T-helper 2 cell treated with Interferon-gamma antibody and Interleukin-4, amounts not matched to agents 5 μg/mL and 100 μg/mL, for 36 hours (primary cell): Measurements from ENCODE around the gene RTP2.

Source experiments
- DNase-seq: peaks from one replicate; pipeline ENCODE4 v3.0.0; 2021; ENCODE audit warnings: low spot score
- H3K27ac Mint-ChIP-seq: one replicate; pipeline ENCODE4 v1.8.0; 2021; ENCODE audit warnings: mild to moderate bottlenecking, mixed read lengths
- H3K27me3 Mint-ChIP-seq: one replicate; pipeline ENCODE4 v1.8.0; 2021; ENCODE audit warnings: low read depth, mixed read lengths
- H3K36me3 Mint-ChIP-seq: one replicate; pipeline ENCODE4 v1.8.0; 2021; ENCODE audit warnings: low read depth, mixed read lengths
- H3K4me1 Mint-ChIP-seq: one replicate; pipeline ENCODE4 v1.8.0; 2021; ENCODE audit warnings: low read depth, mixed read lengths
- H3K4me3 Mint-ChIP-seq: one replicate; pipeline ENCODE4 v1.8.0; 2022; ENCODE audit warnings: mild to moderate bottlenecking, moderate library complexity, mixed read lengths
- H3K9me3 Mint-ChIP-seq: one replicate; pipeline ENCODE4 v1.8.0; 2021; ENCODE audit warnings: mixed read lengths

Gene RTP2

GRCh38 chr3:187713504-187713903, 11.1 kb upstream of the RTP2 start:
- H3K36me3 Mint-ChIP-seq: no peaks in the 10 kb centered on the region
- H3K9me3 Mint-ChIP-seq: no peaks in the 10 kb centered on the region
- no peak overlapping the region for H3K27ac Mint-ChIP-seq
- peak overlapping the region; percentile 9 for H3K4me3 Mint-ChIP-seq
- no peak for DNase-seq
- H3K4me1 Mint-ChIP-seq: peaks cover 12% of the 10 kb centered on the region
- H3K27me3 Mint-ChIP-seq: peaks cover 10% of the 10 kb centered on the region

GRCh38 chr3:187709155-187709554, 6.8 kb upstream of the RTP2 start:
- no peak for DNase-seq
- Mint-ChIP-seq H3K27ac (no peak overlapping the region), H3K27me3 (peaks cover 25% of the 10 kb centered on the region), H3K9me3 (no peaks in the 10 kb centered on the region), H3K36me3 (no peaks in the 10 kb centered on the region), H3K4me3 (no peak overlapping the region), H3K4me1 (peaks cover 6% of the 10 kb centered on the region)

GRCh38 chr3:187708696-187709095, 6.3 kb upstream of the RTP2 start:
- Mint-ChIP-seq H3K27me3 (peaks cover 25% of the 10 kb centered on the region), H3K4me3 (no peak overlapping the region), H3K27ac (no peak overlapping the region), H3K9me3 (no peaks in the 10 kb centered on the region), H3K4me1 (peaks cover 2% of the 10 kb centered on the region), H3K36me3 (no peaks in the 10 kb centered on the region)
- no peak for DNase-seq

- H3K4me1 Mint-ChIP-seq: no peaks in the 10 kb centered on the region
- no peaks in the 10 kb centered on the region for H3K9me3 Mint-ChIP-seq
- H3K27ac Mint-ChIP-seq: no peak overlapping the region
- H3K4me3 Mint-ChIP-seq: no peak overlapping the region
- no peak for DNase-seq
- H3K27me3 Mint-ChIP-seq: peaks cover 26% of the 10 kb centered on the region
- no peaks in the 10 kb centered on the region for H3K36me3 Mint-ChIP-seq
These were observed 4.6 kb upstream of the RTP2 start for GRCh38 chr3:187706971-187707370.

- no peaks in the 10 kb centered on the region for H3K4me1 Mint-ChIP-seq
- no peak for DNase-seq
- no peak overlapping the region for H3K27ac Mint-ChIP-seq
- peaks cover 33% of the 10 kb centered on the region for H3K27me3 Mint-ChIP-seq
- H3K36me3 Mint-ChIP-seq: no peaks in the 10 kb centered on the region
- no peaks in the 10 kb centered on the region for H3K9me3 Mint-ChIP-seq
- H3K4me3 Mint-ChIP-seq: no peak overlapping the region
These were observed 2.8 kb upstream of the RTP2 start for GRCh38 chr3:187705164-187705563.

GRCh38 chr3:187700249-187700648, 2.1 kb downstream of the RTP2 start:
- no peaks in the 10 kb centered on the region for H3K9me3 Mint-ChIP-seq

GRCh38 chr3:187698499-187699399, 3.6 kb downstream of the RTP2 start:
- peaks cover 35% of the 10 kb centered on the region for H3K27me3 Mint-ChIP-seq
- no peaks in the 10 kb centered on the region for H3K36me3 Mint-ChIP-seq
- no peaks in the 10 kb centered on the region for H3K9me3 Mint-ChIP-seq
- H3K4me1 Mint-ChIP-seq: no peaks in the 10 kb centered on the region
- H3K27ac Mint-ChIP-seq: no peak overlapping the region
- DNase-seq: no peak
- H3K4me3 Mint-ChIP-seq: no peak overlapping the region

More at GRCh38 chr3:187700249-187700648, 2.1 kb downstream of the RTP2 start:
- Mint-ChIP-seq H3K36me3 (no peaks in the 10 kb centered on the region), H3K4me1 (no peaks in the 10 kb centered on the region), H3K27ac (no peak overlapping the region), H3K27me3 (peaks cover 27% of the 10 kb centered on the region), H3K4me3 (no peak overlapping the region)
- no peak for DNase-seq

GRCh38 chr3:187696021-187696420, 6.3 kb downstream of the RTP2 start:
- Mint-ChIP-seq H3K27me3 (peaks cover 45% of the 10 kb centered on the region), H3K27ac (no peak overlapping the region)
- no peak for DNase-seq

GRCh38 chr3:187695449-187695848, 6.9 kb downstream of the RTP2 start:
- no peak overlapping the region for H3K4me3 Mint-ChIP-seq
- DNase-seq: no peak
- no peak overlapping the region for H3K27ac Mint-ChIP-seq
- H3K4me1 Mint-ChIP-seq: no peaks in the 10 kb centered on the region
- H3K36me3 Mint-ChIP-seq: no peaks in the 10 kb centered on the region
- peaks cover 47% of the 10 kb centered on the region for H3K27me3 Mint-ChIP-seq
- no peaks in the 10 kb centered on the region for H3K9me3 Mint-ChIP-seq

More at GRCh38 chr3:187696021-187696420, 6.3 kb downstream of the RTP2 start:
- H3K4me3 Mint-ChIP-seq: no peak overlapping the region
- no peaks in the 10 kb centered on the region for H3K36me3 Mint-ChIP-seq
- no peaks in the 10 kb centered on the region for H3K4me1 Mint-ChIP-seq
- no peaks in the 10 kb centered on the region for H3K9me3 Mint-ChIP-seq

- DNase-seq: no peak
- Mint-ChIP-seq H3K27me3 (peaks cover 50% of the 10 kb centered on the region), H3K4me3 (no peak overlapping the region), H3K36me3 (no peaks in the 10 kb centered on the region), H3K4me1 (no peaks in the 10 kb centered on the region), H3K9me3 (no peaks in the 10 kb centered on the region), H3K27ac (no peak overlapping the region)
These were observed 7.6 kb downstream of the RTP2 start for GRCh38 chr3:187694801-187695200.

- no peaks in the 10 kb centered on the region for H3K4me1 Mint-ChIP-seq
- no peak for DNase-seq
- H3K9me3 Mint-ChIP-seq: no peaks in the 10 kb centered on the region
- peaks cover 55% of the 10 kb centered on the region for H3K27me3 Mint-ChIP-seq
- no peak overlapping the region for H3K4me3 Mint-ChIP-seq
- H3K36me3 Mint-ChIP-seq: no peaks in the 10 kb centered on the region
- H3K27ac Mint-ChIP-seq: no peak overlapping the region
These were observed 8.9 kb downstream of the RTP2 start for GRCh38 chr3:187693431-187693830.

- Mint-ChIP-seq H3K27ac (no peak overlapping the region), H3K4me1 (no peaks in the 10 kb centered on the region), H3K4me3 (no peak overlapping the region), H3K27me3 (peaks cover 53% of the 10 kb centered on the region), H3K36me3 (no peaks in the 10 kb centered on the region), H3K9me3 (peaks cover 9% of the 10 kb centered on the region)
- DNase-seq: no peak
These were observed 12.4 kb downstream of the RTP2 start for GRCh38 chr3:187689984-187690383.

- peaks cover 43% of the 10 kb centered on the region for H3K27me3 Mint-ChIP-seq
- H3K4me3 Mint-ChIP-seq: no peak overlapping the region
These were observed 15.6 kb downstream of the RTP2 start for GRCh38 chr3:187686621-187687273.

GRCh38 chr3:187685948-187686347, 16.4 kb downstream of the RTP2 start:
- peaks cover 2% of the 10 kb centered on the region for H3K4me1 Mint-ChIP-seq
- H3K27ac Mint-ChIP-seq: no peak overlapping the region
- no peak overlapping the region for H3K4me3 Mint-ChIP-seq
- peaks cover 37% of the 10 kb centered on the region for H3K27me3 Mint-ChIP-seq
- no peak for DNase-seq
- H3K9me3 Mint-ChIP-seq: peaks cover 9% of the 10 kb centered on the region
- no peaks in the 10 kb centered on the region for H3K36me3 Mint-ChIP-seq

More at GRCh38 chr3:187686621-187687273, 15.6 kb downstream of the RTP2 start:
- no peak for DNase-seq
- peaks cover 2% of the 10 kb centered on the region for H3K4me1 Mint-ChIP-seq
- no peak overlapping the region for H3K27ac Mint-ChIP-seq
- H3K36me3 Mint-ChIP-seq: no peaks in the 10 kb centered on the region
- peaks cover 9% of the 10 kb centered on the region for H3K9me3 Mint-ChIP-seq
